Body of pancreas (tissue), 4 donors: ENCODE measurements around the gene GMDS.

Experiments used
- POLR2A ChIP-seq, 3 donors: fragments of 450-650 bp; IDR thresholded peaks; one replicate each; pipeline ENCODE4 v1.6.1; 2016; ENCODE audit warnings: antibody characterized with exemption in 3 of 3, mild to moderate bottlenecking in 2 of 3
- TF ChIP-seq, protein P1 (sequence below), 7 experiments: fragments of 450-650 bp in 4 of 7; fragments of 200-600 bp in 3 of 7; sonication (generic) in 3 of 7; IDR thresholded peaks; one replicate each; pipeline ENCODE4 v1.5.1; 2016 to 2019; ENCODE audit warnings: antibody characterized with exemption in 7 of 7

DNA sequence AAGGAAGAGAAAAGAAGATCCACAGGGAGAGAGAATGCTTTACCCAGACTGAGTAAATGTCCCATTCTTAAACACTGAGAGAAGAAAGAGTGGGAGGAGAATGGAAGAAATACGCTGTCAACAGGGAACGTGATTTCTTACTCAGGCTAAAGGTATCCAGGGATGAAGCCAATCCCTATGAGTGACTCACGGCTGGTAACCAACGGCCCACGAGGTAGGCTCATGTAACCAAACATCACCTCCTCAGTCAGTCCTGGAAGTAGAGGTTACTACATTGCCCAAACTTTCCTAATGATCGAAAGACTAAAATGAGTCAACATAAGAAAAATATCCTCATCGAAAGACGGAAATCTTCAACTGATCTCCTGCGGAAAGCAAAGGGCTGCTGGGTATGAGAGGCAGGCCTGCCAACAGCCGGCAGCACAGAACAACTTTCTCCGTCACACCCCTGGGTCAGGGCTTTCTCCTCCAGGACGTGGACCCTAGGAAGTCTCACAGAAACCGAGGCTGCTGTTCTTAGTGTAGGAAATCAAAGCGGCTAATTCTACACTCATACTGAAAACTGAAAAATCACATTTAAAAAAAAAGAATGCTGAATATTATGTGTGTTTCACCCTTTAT is 292.6 kb downstream of the GMDS start:
- TF ChIP-seq, protein P1, sequence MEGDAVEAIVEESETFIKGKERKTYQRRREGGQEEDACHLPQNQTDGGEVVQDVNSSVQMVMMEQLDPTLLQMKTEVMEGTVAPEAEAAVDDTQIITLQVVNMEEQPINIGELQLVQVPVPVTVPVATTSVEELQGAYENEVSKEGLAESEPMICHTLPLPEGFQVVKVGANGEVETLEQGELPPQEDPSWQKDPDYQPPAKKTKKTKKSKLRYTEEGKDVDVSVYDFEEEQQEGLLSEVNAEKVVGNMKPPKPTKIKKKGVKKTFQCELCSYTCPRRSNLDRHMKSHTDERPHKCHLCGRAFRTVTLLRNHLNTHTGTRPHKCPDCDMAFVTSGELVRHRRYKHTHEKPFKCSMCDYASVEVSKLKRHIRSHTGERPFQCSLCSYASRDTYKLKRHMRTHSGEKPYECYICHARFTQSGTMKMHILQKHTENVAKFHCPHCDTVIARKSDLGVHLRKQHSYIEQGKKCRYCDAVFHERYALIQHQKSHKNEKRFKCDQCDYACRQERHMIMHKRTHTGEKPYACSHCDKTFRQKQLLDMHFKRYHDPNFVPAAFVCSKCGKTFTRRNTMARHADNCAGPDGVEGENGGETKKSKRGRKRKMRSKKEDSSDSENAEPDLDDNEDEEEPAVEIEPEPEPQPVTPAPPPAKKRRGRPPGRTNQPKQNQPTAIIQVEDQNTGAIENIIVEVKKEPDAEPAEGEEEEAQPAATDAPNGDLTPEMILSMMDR (IDR thresholded peaks at IDR 0.05) = no peak
- TF ChIP-seq POLR2A (IDR thresholded peaks at IDR 0.05) = no peak
